ENCODE measurements around the gene LRP8. TPM values are rescaled to one million over a fixed set of nuclear protein-coding genes. Genes with fewer than 3 reads are reported as not detected.

Gene LRP8
- total and polyA plus RNA-seq, 9 of the 15 experiments (the other 6 are each of a cell fraction or from before 2014, with no cell fraction given) = 7.1 to 56.1 (median 31.3) TPM

GRCh38 chr1:53324321-53324720, 3.5 kb downstream of the LRP8 start (continued):
- no peak for TF ChIP-seq NFE2L1 (tag; IDR thresholded peaks at IDR 0.05; ENCODE audit: borderline replicate concordance, low read depth)
- no peak for TF ChIP-seq HNRNPH1 (optimal IDR thresholded peaks at IDR 0.05; ENCODE audit: low read depth, low read length)
- TF ChIP-seq ELK3 (CRISPR knock-in tag; IDR thresholded peaks at IDR 0.05) = no peak
- TF ChIP-seq NFYB (IDR thresholded peaks at IDR 0.05; ENCODE audit: extremely low read depth, insufficient read length) = no peak
- TF ChIP-seq ZNF277 (CRISPR knock-in tag; IDR thresholded peaks at IDR 0.05; ENCODE audit: borderline replicate concordance) = no peak
- no peak for TF ChIP-seq WHSC1 (IDR thresholded peaks at IDR 0.05; ENCODE audit: low read length)
- TF ChIP-seq ZBED1 (IDR thresholded peaks at IDR 0.05) = no peak
- no peak for TF ChIP-seq ZNF707 (CRISPR knock-in tag; conservative IDR thresholded peaks at IDR 0.05)
- TF ChIP-seq HDAC1 (IDR thresholded peaks at IDR 0.05) = no peak
- no peak for TF ChIP-seq PURB (CRISPR knock-in tag; IDR thresholded peaks at IDR 0.05; ENCODE audit: low read depth)
- no peak for TF ChIP-seq YY1 (IDR thresholded peaks at IDR 0.05; ENCODE audit: borderline replicate concordance in 1 of 3, control insufficient read depth in 1 of 3, extremely low read depth in 1 of 3, insufficient read depth in 3 of 3, insufficient read length in 1 of 3, insufficient replicate concordance in 2 of 3, low read depth in 1 of 3, low read length in 2 of 3)
- no peak for TF ChIP-seq HDAC3 (IDR thresholded peaks at IDR 0.05; ENCODE audit: borderline replicate concordance, partially characterized antibody)
- no peak for TF ChIP-seq ZNF134 (CRISPR knock-in tag; conservative IDR thresholded peaks at IDR 0.05)
- no peak for TF ChIP-seq RBM17 (IDR thresholded peaks at IDR 0.05; ENCODE audit: borderline replicate concordance, low read depth, low read length)
- TF ChIP-seq HINFP (tag; conservative IDR thresholded peaks at IDR 0.05; ENCODE audit: low read depth) = no peak
- TF ChIP-seq MLX (CRISPR knock-in tag; conservative IDR thresholded peaks at IDR 0.05) = no peak
- TF ChIP-seq POLR3A (IDR thresholded peaks at IDR 0.05; ENCODE audit: borderline replicate concordance, extremely low read depth, insufficient read depth, insufficient read length) = no peak
- 0 out of 2 replicates have a peak, but pooled peaks have one; percentile 36 for TF ChIP-seq ZC3H4 (CRISPR knock-in tag; IDR thresholded peaks at IDR 0.05; ENCODE audit: borderline replicate concordance)
- TF ChIP-seq THRAP3 (IDR thresholded peaks at IDR 0.05; ENCODE audit: borderline replicate concordance) = no peak

Data from K562 (cell line).